SK-N-MC (cell line): ENCODE results near the gene NUDC.

Experiments
- DNase-seq: peaks from one replicate; pipeline ENCODE4 v3.0.0-alpha.2; 2011; ENCODE audit warnings: low read depth, low spot score
- H3K27ac ChIP-seq: fragments of 200-600 bp; sonication (generic); 2 replicates; pipeline ENCODE4 v1.5.1; 2016; ENCODE audit warnings: mixed run types
- H3K36me3 ChIP-seq: fragments of 200-600 bp; sonication (generic); 2 replicates; pipeline ENCODE4 v1.6.1; 2017; ENCODE audit warnings: antibody characterized with exemption, low read length, mixed read lengths; ENCODE audit not compliant: insufficient read depth
- H3K4me3 ChIP-seq: fragments of 200-600 bp; sonication (generic); 2 replicates; pipeline ENCODE4 v1.5.1; 2016
- H3K9ac ChIP-seq: fragments of 200-600 bp; sonication (generic); 2 replicates; pipeline ENCODE4 v1.8.0; 2017; ENCODE audit warnings: mixed run types, mixed read lengths; ENCODE audit not compliant: insufficient read length
- H3K9me3 ChIP-seq: fragments of 200-600 bp; sonication (generic); 2 replicates; pipeline ENCODE4 v1.6.1; 2017; ENCODE audit warnings: low read depth, mild to moderate bottlenecking, antibody characterized with exemption, low read length, moderate library complexity, mixed read lengths
- EZH2 ChIP-seq: fragments of 200-600 bp; sonication (generic); IDR thresholded peaks from one replicate; pipeline ENCODE4 v1.6.1; 2017; ENCODE audit warnings: antibody characterized with exemption
- FOXP2 ChIP-seq: optimal IDR thresholded peaks from 2 replicates; pipeline ENCODE3; 2011; ENCODE audit warnings: mild to moderate bottlenecking, moderate library complexity; ENCODE audit not compliant: insufficient read depth; ENCODE audit errors: extremely low read length, control extremely low read depth
- POLR2AphosphoS5 ChIP-seq: IDR thresholded peaks from 2 replicates; pipeline ENCODE4 v1.6.1; 2012; ENCODE audit warnings: mild to moderate bottlenecking, low read depth, low read length, borderline replicate concordance

The NUDC gene

GRCh38 chr1:26961826-26962225 is 40.3 kb downstream of the NUDC start:
- H3K9me3 ChIP-seq = no peaks in the 10 kb centered on the region
- no peaks in the 10 kb centered on the region for H3K36me3 ChIP-seq
- H3K27ac ChIP-seq = no peak overlapping the region
- no peak for DNase-seq
- H3K9ac ChIP-seq = no peak overlapping the region
- no peak overlapping the region for H3K4me3 ChIP-seq
- TF ChIP-seq FOXP2 (no peak), POLR2AphosphoS5 (no peak)

GRCh38 chr1:26965213-26965612 is 43.7 kb downstream of the NUDC start:
- no peak overlapping the region for H3K9ac ChIP-seq
- no peak for DNase-seq
- no peak overlapping the region for H3K4me3 ChIP-seq
- no peaks in the 10 kb centered on the region for H3K9me3 ChIP-seq
- TF ChIP-seq EZH2 (no peak), FOXP2 (no peak), POLR2AphosphoS5 (no peak)
- H3K36me3 ChIP-seq = no peaks in the 10 kb centered on the region
- H3K27ac ChIP-seq = no peak overlapping the region

- TF ChIP-seq POLR2AphosphoS5 (no peak), FOXP2 (no peak), EZH2 (no peak)
- H3K36me3 ChIP-seq = no peaks in the 10 kb centered on the region
- no peak overlapping the region for H3K4me3 ChIP-seq
- H3K9ac ChIP-seq = no peak overlapping the region
- H3K27ac ChIP-seq = no peak overlapping the region
- no peak for DNase-seq
- no peaks in the 10 kb centered on the region for H3K9me3 ChIP-seq
These were observed 44.1 kb downstream of the NUDC start for GRCh38 chr1:26965628-26966027.

- Histone ChIP-seq H3K9ac (no peak overlapping the region), H3K27ac (no peak overlapping the region), H3K4me3 (no peak overlapping the region), H3K36me3 (no peaks in the 10 kb centered on the region), H3K9me3 (no peaks in the 10 kb centered on the region)
- TF ChIP-seq POLR2AphosphoS5 (no peak), EZH2 (no peak)
- DNase-seq = no peak
These were observed 49.3 kb downstream of the NUDC start for GRCh38 chr1:26970810-26971209.

- no peak overlapping the region for H3K4me3 ChIP-seq
These were observed 50.0 kb downstream of the NUDC start for GRCh38 chr1:26971590-26971989.

GRCh38 chr1:26972390-26972789 is 50.8 kb downstream of the NUDC start:
- H3K4me3 ChIP-seq = no peak overlapping the region
- no peak for TF ChIP-seq POLR2AphosphoS5
- no peak for TF ChIP-seq FOXP2
- no peak for TF ChIP-seq EZH2
- no peak overlapping the region for H3K27ac ChIP-seq
- no peaks in the 10 kb centered on the region for H3K36me3 ChIP-seq
- H3K9me3 ChIP-seq = no peaks in the 10 kb centered on the region
- DNase-seq = no peak
- no peak overlapping the region for H3K9ac ChIP-seq

More at GRCh38 chr1:26971590-26971989, 50.0 kb downstream of the NUDC start:
- Histone ChIP-seq H3K27ac (no peak overlapping the region), H3K9ac (no peak overlapping the region), H3K36me3 (no peaks in the 10 kb centered on the region), H3K9me3 (no peaks in the 10 kb centered on the region)
- TF ChIP-seq FOXP2 (no peak), EZH2 (no peak), POLR2AphosphoS5 (no peak)
- no peak for DNase-seq

GRCh38 chr1:26972821-26973220 is 51.3 kb downstream of the NUDC start:
- no peak for DNase-seq
- Histone ChIP-seq H3K9ac (no peak overlapping the region), H3K9me3 (no peaks in the 10 kb centered on the region), H3K27ac (no peak overlapping the region), H3K36me3 (no peaks in the 10 kb centered on the region), H3K4me3 (no peak overlapping the region)
- no peak for TF ChIP-seq POLR2AphosphoS5

- DNase-seq = no peak
- no peaks in the 10 kb centered on the region for H3K36me3 ChIP-seq
These were observed 55.3 kb downstream of the NUDC start for GRCh38 chr1:26976621-26977510.

GRCh38 chr1:26978901-26979300 is 57.4 kb downstream of the NUDC start:
- Histone ChIP-seq H3K27ac (no peak overlapping the region), H3K9me3 (no peaks in the 10 kb centered on the region), H3K4me3 (no peak overlapping the region), H3K36me3 (no peaks in the 10 kb centered on the region), H3K9ac (no peak overlapping the region)
- TF ChIP-seq POLR2AphosphoS5 (no peak), FOXP2 (no peak), EZH2 (no peak)
- DNase-seq = no peak

More at GRCh38 chr1:26976621-26977510, 55.3 kb downstream of the NUDC start:
- no peak overlapping the region for H3K4me3 ChIP-seq
- no peak overlapping the region for H3K27ac ChIP-seq
- H3K9ac ChIP-seq = no peak overlapping the region
- H3K9me3 ChIP-seq = no peaks in the 10 kb centered on the region
- TF ChIP-seq EZH2 = no peak
- TF ChIP-seq POLR2AphosphoS5 = no peak
- TF ChIP-seq FOXP2 = no peak
